Epithelial cell of esophagus (primary cell): ENCODE results near the gene IL2RA.

Experiments used
- DNase-seq: peaks from one replicate; pipeline ENCODE4 v3.0.0; 2010; ENCODE audit warnings: low read depth
- H3K4me3 ChIP-seq: 2 replicates; pipeline ENCODE4 v1.5.1; 2011; ENCODE audit warnings: mild to moderate bottlenecking, low read length, control low read depth
- CTCF ChIP-seq: IDR thresholded peaks from 2 replicates; pipeline ENCODE4 v1.5.1; 2011; ENCODE audit warnings: low read depth, mild to moderate bottlenecking, low read length, control low read depth, inconsistent platforms; ENCODE audit not compliant: insufficient read depth; ENCODE audit errors: missing control alignments

Gene IL2RA

GRCh38 chr10:6091630-6092029 lies 29.5 kb upstream of the IL2RA start:
- no peak for DNase-seq
- no peak for TF ChIP-seq CTCF
- H3K4me3 ChIP-seq: no peak overlapping the region

- peak; percentile 81 for DNase-seq
- TF ChIP-seq CTCF: no peak
- H3K4me3 ChIP-seq: peak overlapping the region; percentile 94
Observed at GRCh38 chr10:6089334-6090219, 27.4 kb upstream of the IL2RA start.

GRCh38 chr10:6088721-6089333 lies 26.7 kb upstream of the IL2RA start, which contains the start of gene RBM17:
Gene RBM17 (plus strand): TSS chr10:6089034. CDS start chr10:6097066, 8,032 bp downstream.
- peak; percentile 99 for TF ChIP-seq CTCF
- peak; percentile 96 for DNase-seq
- peak within 1 kb of the TSS; percentile 94 for H3K4me3 ChIP-seq

GRCh38 chr10:6086375-6087233 lies 24.4 kb upstream of the IL2RA start:
- TF ChIP-seq CTCF: peak; percentile 90
- H3K4me3 ChIP-seq: no peak overlapping the region

GRCh38 chr10:6083523-6084475 lies 21.6 kb upstream of the IL2RA start:
- TF ChIP-seq CTCF: no peak
- no peak for DNase-seq
- no peak overlapping the region for H3K4me3 ChIP-seq

More at GRCh38 chr10:6086375-6087233, 24.4 kb upstream of the IL2RA start:
- DNase-seq: peak; percentile 82
